ENCODE measurements around the gene TPRA1.

Gene TPRA1

GRCh38 chr3:127588806-127589577, 1.5 kb downstream of the TPRA1 start:
- no peak for DNase-seq

DNA sequence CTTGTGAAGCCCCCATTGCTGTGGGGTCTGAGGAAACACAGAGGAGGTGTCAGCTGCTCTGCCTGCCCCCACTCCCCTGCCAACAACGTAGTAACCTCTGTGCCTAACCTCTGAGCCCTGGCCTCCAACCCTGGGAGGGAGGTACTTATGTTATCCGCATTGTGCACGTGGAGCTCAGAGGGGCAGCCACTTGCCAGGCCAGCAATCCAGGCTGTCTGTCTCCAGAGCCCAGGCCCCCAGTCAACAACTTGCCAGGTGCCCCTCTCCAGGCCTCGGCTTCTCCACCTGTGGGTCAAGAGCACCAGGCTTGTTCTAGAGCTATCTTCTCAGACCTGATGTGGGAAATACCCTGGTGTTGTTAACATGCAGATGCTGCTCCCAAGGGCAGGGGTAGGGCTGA, 2.7 kb downstream of the TPRA1 start:
- DNase-seq: no peak

DNA sequence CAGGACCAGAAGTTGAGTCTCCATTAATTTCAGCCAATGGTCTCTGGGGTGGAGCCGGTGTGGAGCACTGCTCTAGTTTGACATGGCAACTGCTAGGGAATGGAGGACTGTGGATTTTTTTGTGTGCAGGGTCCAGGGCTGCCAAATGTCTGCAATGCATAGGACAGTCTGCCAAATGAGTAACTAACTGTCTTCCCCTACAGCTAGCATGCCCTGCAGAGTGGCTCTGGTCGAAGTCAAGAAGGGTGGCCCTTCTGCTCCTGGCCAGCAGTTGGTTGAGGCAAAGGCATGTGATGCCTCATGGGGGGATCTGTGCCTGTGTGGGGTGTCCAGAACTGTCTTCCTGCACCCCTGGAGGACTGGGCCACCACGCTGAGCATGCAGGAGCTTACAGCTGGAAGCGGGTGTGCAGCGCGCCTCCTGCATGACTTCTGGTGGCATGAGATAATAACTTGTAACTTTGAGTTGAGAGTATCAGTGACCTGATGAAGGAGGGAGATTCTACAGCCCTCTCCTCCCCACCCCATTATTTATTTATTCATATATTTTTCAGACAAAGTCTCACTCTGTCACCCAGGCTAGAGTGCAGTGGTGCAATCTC, 4.6 kb downstream of the TPRA1 start:
- DNase-seq: no peak

- DNase-seq: no peak
Measured at GRCh38 chr3:127585163-127585812, 5.2 kb downstream of the TPRA1 start.

GRCh38 chr3:127584734-127585133, 5.8 kb downstream of the TPRA1 start:
- DNase-seq: no peak

GRCh38 chr3:127580327-127581060, 10.0 kb downstream of the TPRA1 start:
- DNase-seq: no peak

DNA sequence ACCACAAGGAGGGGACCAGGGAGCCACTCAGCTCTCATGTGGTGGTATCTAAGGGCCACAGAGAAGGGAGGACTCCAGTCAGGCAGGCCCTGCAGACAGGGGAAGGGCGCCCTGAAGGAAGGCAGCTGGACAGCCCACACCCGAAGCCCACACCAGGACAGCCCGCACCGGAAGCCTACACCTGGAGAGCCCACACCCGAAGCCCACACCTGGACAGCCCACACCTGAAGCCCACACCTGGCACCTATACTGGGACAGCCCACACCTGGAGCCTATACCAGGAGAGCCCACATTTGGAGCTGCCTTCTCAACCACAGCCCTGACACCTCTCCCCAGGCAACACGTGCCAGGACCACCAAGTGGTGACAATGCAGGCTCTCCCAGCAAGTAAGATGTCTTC, 11.7 kb downstream of the TPRA1 start:
- no peak for DNase-seq

- no peak for DNase-seq
Measured at GRCh38 chr3:127578168-127578567, 12.4 kb downstream of the TPRA1 start.

DNA sequence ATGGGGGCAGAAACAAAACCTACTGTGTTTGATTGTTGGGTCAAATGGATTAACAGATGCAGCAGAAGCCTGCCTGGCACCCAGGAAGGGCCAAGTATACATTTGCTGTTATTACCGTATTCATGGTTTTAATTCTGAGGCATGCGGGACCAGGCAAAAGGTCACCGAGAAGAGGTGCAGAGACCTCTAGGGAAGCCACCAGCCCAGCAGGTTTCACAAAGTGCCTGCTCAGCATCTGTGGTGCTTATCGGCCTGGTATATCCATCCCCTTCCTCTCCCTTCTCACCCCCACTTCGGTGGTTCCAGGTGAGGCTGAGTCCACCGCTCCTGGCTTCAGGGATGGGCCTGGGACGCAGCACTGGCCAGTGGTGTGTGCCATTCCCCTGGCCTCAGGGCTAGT, 13.1 kb downstream of the TPRA1 start:
- no peak for DNase-seq

GRCh38 chr3:127574880-127575878, 15.4 kb downstream of the TPRA1 start:
- DNase-seq: peak; percentile 58 to 74

DNA sequence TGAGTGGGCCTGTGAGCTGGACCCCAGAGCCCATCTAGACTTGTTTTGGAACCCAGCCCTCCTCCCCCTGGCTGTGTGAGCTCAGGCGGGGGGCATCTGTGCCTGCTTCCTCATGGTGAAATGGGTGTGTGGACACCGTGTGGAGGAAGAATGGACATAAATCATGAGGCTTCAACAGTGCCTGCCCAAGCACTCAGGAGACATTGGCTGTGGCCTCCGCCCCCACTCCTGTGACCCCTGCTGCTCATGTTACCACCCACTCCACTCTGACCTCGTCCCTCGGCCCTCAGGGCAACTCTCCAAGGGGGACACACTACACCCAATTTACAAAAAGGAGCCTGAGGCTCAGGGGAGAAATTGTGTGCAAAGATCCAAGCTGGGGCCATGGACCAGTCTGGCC, 16.6 kb downstream of the TPRA1 start:
- DNase-seq: no peak

GRCh38 chr3:127573401-127573800, 17.1 kb downstream of the TPRA1 start:
- DNase-seq: no peak

- no peak for DNase-seq
Measured at GRCh38 chr3:127572735-127573134, 17.8 kb downstream of the TPRA1 start.

- no peak for DNase-seq
Measured at GRCh38 chr3:127572186-127572585, 18.3 kb downstream of the TPRA1 start.

GRCh38 chr3:127570520-127570919, 20.0 kb downstream of the TPRA1 start:
- DNase-seq: no peak

DNA sequence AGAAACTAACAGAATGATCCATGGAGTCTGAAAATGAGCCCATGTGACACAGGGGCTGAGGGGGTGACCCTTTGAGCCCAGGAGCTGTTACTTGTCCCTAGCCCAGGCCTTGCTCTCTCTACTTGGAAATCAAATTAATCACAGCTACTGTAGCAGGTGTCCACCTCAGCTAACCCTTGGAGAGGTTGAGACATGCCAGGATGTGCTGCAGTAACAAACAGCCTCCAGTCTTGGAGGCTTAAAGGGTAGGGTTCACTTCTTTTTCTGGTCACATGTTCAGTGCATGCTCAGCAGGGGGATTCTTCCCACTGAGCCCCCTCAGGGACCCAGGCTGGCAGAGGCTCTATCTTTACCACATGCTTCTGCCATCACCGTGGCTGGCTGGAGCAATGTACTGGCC, 21.4 kb downstream of the TPRA1 start:
- DNase-seq: no peak

DNA sequence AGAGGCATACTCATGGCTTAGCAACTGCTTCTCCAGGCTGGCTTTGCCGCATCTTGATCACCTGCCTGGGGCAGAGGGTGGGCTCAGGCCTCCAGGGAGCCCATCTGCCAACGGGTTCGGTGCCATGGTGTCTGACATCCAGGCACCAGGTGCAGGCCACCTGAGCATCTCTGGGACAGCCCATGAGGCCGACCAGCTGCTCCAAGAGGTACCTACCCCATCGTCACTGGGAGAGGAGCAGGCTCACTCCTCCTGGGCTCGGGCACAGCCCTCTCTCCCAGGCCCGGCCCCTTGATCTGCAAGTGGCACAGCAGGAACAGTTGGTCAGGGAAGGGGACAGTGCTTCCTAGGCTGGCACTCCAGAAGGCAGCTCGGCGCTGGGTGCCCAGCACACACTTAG, 21.9 kb downstream of the TPRA1 start:
- no peak for DNase-seq

DNA sequence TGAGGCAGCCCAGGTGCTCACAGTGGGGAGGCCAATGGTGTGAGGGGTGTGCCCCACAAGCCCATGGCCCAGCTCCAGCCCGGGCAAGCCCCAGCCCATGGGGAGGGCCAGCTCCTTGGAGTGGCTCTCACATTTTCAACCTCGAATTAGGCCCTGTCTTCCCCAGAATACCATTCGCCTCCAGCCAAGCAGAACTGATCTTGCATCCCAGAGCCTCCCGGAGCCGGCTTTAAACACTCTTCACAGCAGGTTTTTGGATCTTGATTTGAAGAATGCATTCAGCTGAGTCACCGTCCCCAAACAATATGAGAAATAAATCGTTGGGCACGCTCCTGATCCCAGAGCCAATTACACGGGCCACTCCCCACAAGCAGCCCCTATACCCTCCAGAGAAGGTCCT, 23.7 kb downstream of the TPRA1 start:
- no peak for DNase-seq

GRCh38 chr3:127565711-127566110, 24.8 kb downstream of the TPRA1 start:
- DNase-seq: no peak

DNA sequence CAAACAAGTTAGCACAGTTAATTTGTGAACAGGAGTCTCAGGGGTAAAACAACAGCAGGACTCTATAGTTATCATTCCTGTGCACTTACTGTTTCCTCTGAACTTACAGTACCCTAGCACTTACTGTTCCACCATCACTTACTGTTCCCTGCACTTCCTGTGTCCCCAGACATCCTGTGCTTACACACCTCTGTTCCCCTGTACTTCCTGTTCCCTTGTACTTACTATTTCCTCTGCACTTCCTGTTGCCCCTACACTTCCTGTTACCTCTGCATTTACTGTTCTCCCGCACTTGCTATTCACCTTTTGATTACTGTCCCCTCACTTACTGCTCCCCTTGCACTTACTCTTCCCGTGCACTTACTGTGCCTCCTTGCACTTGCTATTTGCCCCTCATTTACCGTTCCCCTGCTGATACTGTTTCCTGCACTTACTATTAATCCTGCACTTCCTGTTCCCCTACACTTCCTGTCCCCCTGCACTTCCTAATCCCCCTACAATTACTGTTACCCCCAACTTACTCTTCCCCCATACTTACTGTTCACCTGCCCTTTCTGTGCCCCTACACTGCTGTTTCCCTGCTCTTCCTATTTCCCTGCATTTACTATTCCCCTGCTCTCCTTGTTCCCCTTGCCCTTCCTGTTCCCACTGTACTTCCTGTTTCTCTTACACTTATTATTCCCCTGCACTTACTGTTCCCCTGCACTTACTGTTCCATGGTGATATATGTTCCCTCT, 30.3 kb downstream of the TPRA1 start:
- no peak for DNase-seq

DNA sequence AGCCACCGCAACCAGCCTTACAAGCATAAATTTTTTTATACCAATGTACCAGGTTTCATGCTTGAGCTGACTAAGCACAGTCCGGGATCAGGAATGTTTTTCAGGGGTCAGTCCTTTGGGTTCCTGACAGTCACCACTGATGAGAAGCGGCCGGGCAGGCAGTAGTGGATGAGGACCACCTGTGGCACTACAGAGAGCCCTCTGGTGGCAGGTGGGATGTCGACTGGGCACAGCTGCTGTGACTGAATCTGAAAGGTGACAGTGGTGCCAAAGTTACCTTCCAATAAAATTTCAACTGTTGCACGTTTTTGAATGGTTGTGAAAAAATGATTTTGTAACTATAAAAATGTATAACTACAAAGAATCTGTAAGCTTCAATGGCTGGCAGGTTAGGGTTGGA, 34.0 kb downstream of the TPRA1 start:
- DNase-seq: peak in 1 of 2 experiments; percentile 30

DNA sequence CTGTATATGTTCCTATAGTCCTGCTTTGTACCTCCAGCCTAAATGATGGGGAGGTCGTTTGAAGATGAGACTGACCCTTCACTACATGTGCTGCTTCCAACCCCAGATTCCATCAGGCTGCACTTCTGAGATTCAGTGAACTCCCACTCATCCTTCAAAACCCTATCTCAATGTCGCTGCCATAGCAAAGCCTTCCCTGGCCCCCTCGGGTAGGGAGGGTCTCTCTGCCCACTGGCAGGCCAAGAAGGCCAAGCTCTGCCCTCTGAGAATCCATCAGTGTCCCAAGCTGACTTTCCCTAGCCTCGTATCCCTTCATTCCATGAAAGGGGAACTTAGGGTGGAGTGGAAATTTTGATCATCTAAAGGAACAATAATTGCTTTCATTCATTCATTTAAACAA, 35.4 kb downstream of the TPRA1 start:
- DNase-seq: no peak

Data from SHP77 (cell line).